GM10266 (cell line): ENCODE data around the gene UBALD1.

ENCODE experiments used
- DNase-seq: peaks from one replicate; pipeline ENCODE4 v3.0.0; 2012; ENCODE audit errors: extremely low spot score
- CTCF ChIP-seq: IDR thresholded peaks from 2 replicates; pipeline ENCODE4 v1.5.1; 2012; ENCODE audit warnings: mild to moderate bottlenecking, low read depth; ENCODE audit not compliant: control insufficient read depth, insufficient read depth; ENCODE audit errors: missing control alignments

UBALD1 gene

GRCh38 chr16:4641306-4641687, 26.6 kb upstream of the UBALD1 start:
- no peak for TF ChIP-seq CTCF

GRCh38 chr16:4640572-4641305, 26.1 kb upstream of the UBALD1 start:
- no peak for TF ChIP-seq CTCF
- DNase-seq: no peak

More at GRCh38 chr16:4641306-4641687, 26.6 kb upstream of the UBALD1 start:
- no peak for DNase-seq

GRCh38 chr16:4639899-4640509, 25.3 kb upstream of the UBALD1 start:
- DNase-seq: no peak
- TF ChIP-seq CTCF: no peak

- no peak for DNase-seq
- TF ChIP-seq CTCF: no peak
Observed at GRCh38 chr16:4637501-4638166, 22.9 kb upstream of the UBALD1 start.

- TF ChIP-seq CTCF: no peak
- DNase-seq: no peak
Observed at GRCh38 chr16:4636196-4636595, 21.5 kb upstream of the UBALD1 start.

- TF ChIP-seq CTCF: no peak
- DNase-seq: no peak
Observed at GRCh38 chr16:4634768-4635167, 20.1 kb upstream of the UBALD1 start.
